ENCODE measurements around the gene THSD7A. TPM values are rescaled to one million over a fixed set of nuclear protein-coding genes. Genes with fewer than 3 reads are reported as not detected.

THSD7A gene
- total and polyA plus RNA-seq, 2 of the 13 experiments (the other 11 are each of a cell fraction or from before 2014, with no cell fraction given), result 0.01 to 0.07 TPM

- in situ Hi-C loops (cut with HindIII; ENCODE audit: extremely low pct_ligation_motif_present, low pct_unique_long_range_greater_than_20kb), result no loop called here
- WGBS (ENCODE audit: low lambda C conversion rate), result 0% methylated on average over 1 of the region's 1 CpG
- no peak overlapping the region for H2AFZ ChIP-seq (ENCODE audit: low read length)
- no peaks in the 10 kb centered on the region for H3K4me1 ChIP-seq (ENCODE audit: insufficient read depth, low read length)
- H3K27me3 ChIP-seq (ENCODE audit: control insufficient read depth in 1 of 2, insufficient read depth in 2 of 2, low read length in 2 of 2), result no peaks in the 10 kb centered on the region; a peak in 1 of 5 replicates
- ATAC-seq (no peak), DNase-seq (ENCODE audit: low spot score) (no peak), FAIRE-seq (no peak)
- intact Hi-C loops (cut with micrococcal nuclease; ENCODE audit: unreplicated experiment), result no loop called here
- no TSS peak for BruUV-seq (replicated peaks)
- H4K20me1 ChIP-seq (ENCODE audit: insufficient read depth, low read length), result no peaks in the 10 kb centered on the region
- H3K4me2 ChIP-seq (ENCODE audit: low read depth, low read length), result no peak overlapping the region
- CTCF ChIA-PET (ENCODE audit: low intra/inter-chr PET ratio, low total read pairs), result no interaction called here
- no peak overlapping the region for H3K27ac ChIP-seq (ENCODE audit: extremely low read length, insufficient read depth, low read length)
- H3K9me3 ChIP-seq (ENCODE audit: low read length), result no peaks in the 10 kb centered on the region
- TF ChIP-seq ELF3 (CRISPR knock-in tag; IDR thresholded peaks at IDR 0.05) (no peak), NCOA5 (CRISPR knock-in tag; IDR thresholded peaks at IDR 0.05) (no peak), ATF7-NPFF (CRISPR knock-in tag; IDR thresholded peaks at IDR 0.05; ENCODE audit: low read depth) (no peak), FOXO1 (CRISPR knock-in tag; IDR thresholded peaks at IDR 0.05) (no peak), TFE3 (CRISPR knock-in tag; IDR thresholded peaks at IDR 0.05) (no peak), ZNF777 (CRISPR knock-in tag; IDR thresholded peaks at IDR 0.05) (no peak), AKAP8 (CRISPR knock-in tag; IDR thresholded peaks at IDR 0.05) (no peak), ZNF589 (CRISPR knock-in tag; conservative IDR thresholded peaks at IDR 0.05) (no peak)
- H3K4me3 ChIP-seq (replicated peaks in 1 of 3; ENCODE audit: insufficient read depth in 1 of 3, low read depth in 2 of 3, low read length in 3 of 3), result no peak overlapping the region
- POLR2A ChIA-PET, result no interaction called here
- H3K9ac ChIP-seq (ENCODE audit: insufficient read depth, low read depth, low read length), result no peak overlapping the region
- H3K36me3 ChIP-seq (replicated peaks in 1 of 2; ENCODE audit: control insufficient read depth in 1 of 2, insufficient read depth in 2 of 2, low read length in 2 of 2), result no peaks in the 10 kb centered on the region
- no peaks in the 10 kb centered on the region for H3K79me2 ChIP-seq (ENCODE audit: insufficient read depth, low read length)
These were observed 198.7 kb downstream of the THSD7A start for GRCh38 chr7:11633310-11633709.

GRCh38 chr7:11630355-11630754, 201.6 kb downstream of the THSD7A start:
- in situ Hi-C loops (cut with HindIII; ENCODE audit: extremely low pct_ligation_motif_present, low pct_unique_long_range_greater_than_20kb) (no loop called here), intact Hi-C loops (cut with micrococcal nuclease; ENCODE audit: unreplicated experiment) (no loop called here)
- H3K27ac ChIP-seq (ENCODE audit: extremely low read length, insufficient read depth, low read length), result no peak overlapping the region
- H2AFZ ChIP-seq (ENCODE audit: low read length), result no peak overlapping the region
- no peaks in the 10 kb centered on the region for H4K20me1 ChIP-seq (ENCODE audit: insufficient read depth, low read length)
- no TSS peak for BruUV-seq (replicated peaks)
- no peaks in the 10 kb centered on the region for H3K79me2 ChIP-seq (ENCODE audit: insufficient read depth, low read length)
- H3K9me3 ChIP-seq (ENCODE audit: low read length), result no peaks in the 10 kb centered on the region
- no peaks in the 10 kb centered on the region for H3K36me3 ChIP-seq (replicated peaks in 1 of 2; ENCODE audit: control insufficient read depth in 1 of 2, insufficient read depth in 2 of 2, low read length in 2 of 2)
- no peaks in the 10 kb centered on the region; a peak in 1 of 5 replicates for H3K27me3 ChIP-seq (ENCODE audit: control insufficient read depth in 1 of 2, insufficient read depth in 2 of 2, low read length in 2 of 2)
- H3K4me2 ChIP-seq (ENCODE audit: low read depth, low read length), result no peak overlapping the region
- DNase-seq (ENCODE audit: low spot score) (no peak), FAIRE-seq (no peak), ATAC-seq (no peak)
- WGBS (ENCODE audit: low lambda C conversion rate), result 4% methylated on average over 2 of the region's 2 CpGs
- no peaks in the 10 kb centered on the region for H3K4me1 ChIP-seq (ENCODE audit: insufficient read depth, low read length)
- no peak overlapping the region for H3K4me3 ChIP-seq (replicated peaks in 1 of 3; ENCODE audit: insufficient read depth in 1 of 3, low read depth in 2 of 3, low read length in 3 of 3)
- H3K9ac ChIP-seq (ENCODE audit: insufficient read depth, low read depth, low read length), result no peak overlapping the region
- ChIA-PET POLR2A (no interaction called here), CTCF (ENCODE audit: low intra/inter-chr PET ratio, low total read pairs) (no interaction called here)
- no peak for TF ChIP-seq NR2F2 (IDR thresholded peaks at IDR 0.05; ENCODE audit: borderline replicate concordance, low read depth)
- TF ChIP-seq MEF2D (CRISPR knock-in tag; IDR thresholded peaks at IDR 0.05), result no peak
- TF ChIP-seq SATB2 (CRISPR knock-in tag; IDR thresholded peaks at IDR 0.05), result no peak
- TF ChIP-seq ZBED4 (CRISPR knock-in tag; IDR thresholded peaks at IDR 0.05; ENCODE audit: borderline replicate concordance), result no peak
- no peak for TF ChIP-seq CSRNP1 (CRISPR knock-in tag; IDR thresholded peaks at IDR 0.05)
- no peak for TF ChIP-seq ZNF614 (CRISPR knock-in tag; IDR thresholded peaks at IDR 0.05; ENCODE audit: borderline replicate concordance)
